Measurements from ENCODE around the gene DENND4A.

DNA sequence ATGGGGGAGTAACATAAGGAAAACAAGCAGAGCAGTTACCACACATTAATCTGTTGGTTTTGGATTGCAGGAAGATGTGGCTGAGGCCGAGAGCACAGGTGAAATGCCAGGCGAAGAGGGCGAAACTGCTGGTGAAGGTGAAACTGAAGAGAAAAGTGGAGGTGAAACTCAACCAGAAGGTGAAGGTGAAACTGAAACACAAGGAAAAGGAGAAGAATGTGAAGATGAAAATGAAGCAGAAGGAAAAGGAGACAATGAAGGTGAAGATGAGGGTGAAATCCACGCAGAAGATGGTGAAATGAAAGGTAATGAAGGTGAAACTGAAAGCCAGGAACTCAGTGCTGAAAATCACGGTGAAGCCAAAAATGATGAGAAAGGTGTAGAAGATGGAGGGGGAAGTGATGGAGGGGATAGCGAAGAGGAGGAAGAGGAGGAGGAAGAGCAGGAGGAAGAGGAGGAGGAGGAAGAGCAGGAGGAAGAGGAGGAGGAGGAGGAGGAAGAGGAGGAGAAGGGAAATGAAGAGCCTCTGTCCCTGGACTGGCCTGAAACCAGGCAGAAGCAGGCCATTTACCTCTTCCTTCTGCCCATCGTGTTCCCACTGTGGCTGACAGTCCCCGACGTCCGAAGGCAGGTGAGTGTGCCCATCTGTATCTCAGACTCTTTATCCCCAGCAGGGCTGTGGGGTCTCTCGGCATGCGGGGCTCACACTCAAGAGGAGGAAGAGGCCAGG, 141.6 kb downstream of the DENND4A start:
- TF ChIP-seq, protein P1, sequence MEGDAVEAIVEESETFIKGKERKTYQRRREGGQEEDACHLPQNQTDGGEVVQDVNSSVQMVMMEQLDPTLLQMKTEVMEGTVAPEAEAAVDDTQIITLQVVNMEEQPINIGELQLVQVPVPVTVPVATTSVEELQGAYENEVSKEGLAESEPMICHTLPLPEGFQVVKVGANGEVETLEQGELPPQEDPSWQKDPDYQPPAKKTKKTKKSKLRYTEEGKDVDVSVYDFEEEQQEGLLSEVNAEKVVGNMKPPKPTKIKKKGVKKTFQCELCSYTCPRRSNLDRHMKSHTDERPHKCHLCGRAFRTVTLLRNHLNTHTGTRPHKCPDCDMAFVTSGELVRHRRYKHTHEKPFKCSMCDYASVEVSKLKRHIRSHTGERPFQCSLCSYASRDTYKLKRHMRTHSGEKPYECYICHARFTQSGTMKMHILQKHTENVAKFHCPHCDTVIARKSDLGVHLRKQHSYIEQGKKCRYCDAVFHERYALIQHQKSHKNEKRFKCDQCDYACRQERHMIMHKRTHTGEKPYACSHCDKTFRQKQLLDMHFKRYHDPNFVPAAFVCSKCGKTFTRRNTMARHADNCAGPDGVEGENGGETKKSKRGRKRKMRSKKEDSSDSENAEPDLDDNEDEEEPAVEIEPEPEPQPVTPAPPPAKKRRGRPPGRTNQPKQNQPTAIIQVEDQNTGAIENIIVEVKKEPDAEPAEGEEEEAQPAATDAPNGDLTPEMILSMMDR (IDR thresholded peaks at IDR 0.05; ENCODE audit: borderline replicate concordance, extremely low read depth, low read length, poor library complexity, severe bottlenecking) = no peak
- TF ChIP-seq EZH2 (IDR thresholded peaks at IDR 0.05; ENCODE audit: borderline replicate concordance, low read depth, low read length, severe bottlenecking) = no peak
